Effector memory CD4-positive, alpha-beta T cell (primary cell): ENCODE data around the gene PUM1.
"Not testable (repeated sequence)": the region's sequence is repeated elsewhere in the genome, so short reads cannot be mapped to it uniquely, and the experiment has no call there.

ENCODE experiments used
- DNase-seq, 3 donors: peaks; one replicate each; pipeline ENCODE4 v3.0.0-alpha.2; 2020
- H3K27ac ChIP-seq: 2 replicates; pipeline ENCODE4 v1.7.0; 2013; ENCODE audit warnings: mild to moderate bottlenecking, low read length, moderate library complexity; ENCODE audit not compliant: insufficient read depth, poor library complexity, severe bottlenecking
- H3K27me3 ChIP-seq: replicated peaks from 2 replicates; pipeline ENCODE4 v1.7.0; 2013; ENCODE audit warnings: mild to moderate bottlenecking, low read length; ENCODE audit not compliant: insufficient read depth, control insufficient read depth, poor library complexity, severe bottlenecking
- H3K36me3 ChIP-seq: 2 replicates; pipeline ENCODE4 v1.7.0; 2013; ENCODE audit warnings: mild to moderate bottlenecking, low read length, moderate library complexity; ENCODE audit not compliant: control insufficient read depth, insufficient read depth
- H3K4me1 ChIP-seq: 2 replicates; pipeline ENCODE4 v1.7.0; 2013; ENCODE audit warnings: low read length, mild to moderate bottlenecking; ENCODE audit not compliant: control insufficient read depth, insufficient read depth, poor library complexity, severe bottlenecking
- H3K4me3 ChIP-seq: 2 replicates; pipeline ENCODE4 v1.7.0; 2013; ENCODE audit warnings: low read length, low read depth, mild to moderate bottlenecking; ENCODE audit not compliant: insufficient read depth, poor library complexity, severe bottlenecking
- H3K9me3 ChIP-seq: 2 replicates; pipeline ENCODE4 v1.7.0; 2013; ENCODE audit warnings: mild to moderate bottlenecking, low read length, moderate library complexity; ENCODE audit not compliant: control insufficient read depth

PUM1 gene

DNA sequence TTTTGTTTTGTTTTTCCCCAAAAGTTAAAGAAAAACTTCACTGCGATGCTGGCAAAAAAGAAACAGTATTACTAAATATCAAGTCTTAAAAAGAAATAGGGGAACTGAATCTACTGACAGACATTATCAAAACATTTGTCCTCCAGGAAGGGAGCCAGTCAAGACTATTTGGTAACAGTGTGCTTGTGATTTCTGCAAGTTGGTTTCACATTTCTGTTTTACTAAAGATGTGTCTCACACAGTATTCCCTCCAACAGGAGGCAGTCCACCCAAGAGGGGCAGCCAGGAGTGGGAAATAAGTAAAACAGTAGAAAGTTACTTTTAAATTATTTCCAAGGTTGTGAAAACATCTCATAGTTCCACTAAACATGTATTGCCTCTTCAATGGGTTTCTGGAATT is 82.6 kb downstream of the PUM1 start:
- H3K36me3 ChIP-seq: peaks cover 37% of the 10 kb centered on the region
- no peaks in the 10 kb centered on the region for H3K4me1 ChIP-seq
- no peaks in the 10 kb centered on the region for H3K27me3 ChIP-seq
- no peak overlapping the region for H3K27ac ChIP-seq
- no peak for DNase-seq
- no peaks in the 10 kb centered on the region for H3K9me3 ChIP-seq
- H3K4me3 ChIP-seq: no peak overlapping the region

DNA sequence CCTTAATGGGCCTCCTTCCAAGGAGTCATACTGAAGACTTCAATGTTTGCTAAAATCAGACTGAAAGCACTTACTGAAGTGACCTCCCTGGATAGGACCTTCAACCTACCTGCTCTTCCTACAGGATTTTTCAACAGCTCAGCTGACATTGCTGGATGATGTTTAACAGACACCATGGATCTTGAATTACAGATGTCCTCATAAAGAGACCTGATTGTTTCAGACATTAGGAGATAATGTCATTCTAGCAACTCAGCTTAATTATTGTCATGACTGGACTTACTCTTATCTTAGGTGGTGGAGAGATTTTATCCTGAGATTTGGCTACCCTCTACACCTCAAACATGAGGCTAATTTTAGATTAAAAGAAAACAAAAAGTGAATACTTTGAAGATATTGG is 83.1 kb downstream of the PUM1 start:
- no peak overlapping the region for H3K27ac ChIP-seq
- no peaks in the 10 kb centered on the region for H3K27me3 ChIP-seq
- no peaks in the 10 kb centered on the region for H3K4me1 ChIP-seq
- H3K9me3 ChIP-seq: no peaks in the 10 kb centered on the region
- no peak overlapping the region for H3K4me3 ChIP-seq
- peaks cover 38% of the 10 kb centered on the region for H3K36me3 ChIP-seq
- no peak for DNase-seq

DNA sequence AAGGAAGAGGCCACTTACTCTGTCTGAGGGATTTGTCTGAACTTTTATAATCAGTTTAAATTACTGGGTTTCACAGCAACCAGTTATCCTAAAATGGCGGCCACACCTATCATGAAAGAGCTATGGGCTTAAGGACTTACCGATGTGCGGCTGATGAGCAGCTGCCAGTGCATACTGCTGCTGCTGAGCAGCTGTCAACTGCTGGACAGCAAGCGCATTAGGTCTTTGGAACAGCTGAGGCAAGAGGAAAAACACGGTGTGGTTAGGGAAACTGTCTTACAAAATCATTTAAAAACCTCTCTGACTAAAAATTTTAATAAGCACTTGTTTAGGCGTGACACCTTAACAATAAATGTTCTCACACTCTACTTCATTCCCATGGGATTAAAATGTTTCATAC is 84.3 kb downstream of the PUM1 start:
- DNase-seq: no peak
- Histone ChIP-seq H3K27ac (no peak overlapping the region), H3K4me1 (peaks cover 1% of the 10 kb centered on the region), H3K4me3 (no peak overlapping the region), H3K36me3 (peaks cover 38% of the 10 kb centered on the region), H3K27me3 (no peaks in the 10 kb centered on the region), H3K9me3 (no peaks in the 10 kb centered on the region)

DNA sequence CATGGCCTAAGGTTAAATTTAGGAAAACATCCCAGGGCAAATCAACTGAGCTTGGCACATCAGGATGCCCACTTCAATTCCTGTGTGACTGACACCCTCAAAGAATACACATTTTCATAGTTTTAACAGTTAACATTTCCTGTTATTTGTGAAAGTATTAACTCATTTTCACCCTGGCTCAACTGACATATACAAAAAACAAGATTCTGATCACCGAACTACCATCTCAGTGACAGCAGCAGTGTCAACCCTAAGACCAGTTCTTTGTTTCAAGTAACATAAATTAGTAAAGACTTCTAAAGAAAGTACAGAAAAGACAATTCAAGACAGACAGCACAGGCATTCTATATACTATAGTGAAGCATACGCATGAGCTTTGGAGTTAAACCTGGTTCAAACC is 88.0 kb downstream of the PUM1 start:
- no peak overlapping the region for H3K27ac ChIP-seq
- peaks cover 2% of the 10 kb centered on the region for H3K4me1 ChIP-seq
- no peaks in the 10 kb centered on the region for H3K27me3 ChIP-seq
- H3K36me3 ChIP-seq: peaks cover 47% of the 10 kb centered on the region
- no peak overlapping the region for H3K4me3 ChIP-seq
- no peaks in the 10 kb centered on the region for H3K9me3 ChIP-seq
- no peak for DNase-seq

DNA sequence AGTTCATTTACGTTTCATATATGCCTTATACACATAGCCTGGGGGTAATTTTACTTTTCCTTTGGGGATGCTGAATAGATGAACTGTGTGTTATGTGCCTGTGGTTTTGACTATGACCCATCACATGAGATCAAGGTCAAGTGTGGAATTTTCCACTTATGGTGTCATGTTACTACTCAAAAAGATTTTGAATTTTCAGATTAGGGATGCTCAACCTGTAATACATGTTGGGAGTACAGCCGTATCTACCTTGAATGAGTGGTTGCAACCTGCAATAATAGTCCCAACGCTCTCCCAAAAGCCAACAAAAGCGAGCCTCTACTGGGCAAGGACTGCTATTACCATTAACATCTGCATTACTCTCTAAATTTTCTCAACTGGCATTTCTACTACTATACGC is 88.4 kb downstream of the PUM1 start:
- H3K4me3 ChIP-seq: no peak overlapping the region

DNA sequence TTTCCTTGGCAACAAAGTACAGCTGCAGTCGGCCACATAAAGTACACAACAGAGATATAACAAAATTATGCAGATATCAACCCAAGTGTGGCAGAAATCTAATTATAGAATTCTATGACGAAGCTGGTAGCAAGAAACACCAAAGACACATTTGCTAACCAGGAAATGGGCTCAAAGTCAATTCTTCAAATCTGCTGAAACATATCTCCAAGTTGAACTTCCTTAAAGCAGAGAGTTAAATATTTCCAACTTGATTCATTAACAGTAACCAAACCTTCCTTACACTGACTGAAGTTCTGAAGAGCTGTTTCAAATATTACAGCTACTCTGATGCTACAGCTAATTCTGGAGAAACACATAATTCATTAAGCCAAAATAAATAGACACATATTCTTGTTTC is 89.4 kb downstream of the PUM1 start:
- Histone ChIP-seq H3K27ac (no peak overlapping the region), H3K4me3 (no peak overlapping the region), H3K9me3 (no peaks in the 10 kb centered on the region), H3K27me3 (no peaks in the 10 kb centered on the region), H3K4me1 (peaks cover 2% of the 10 kb centered on the region), H3K36me3 (peaks cover 45% of the 10 kb centered on the region)
- DNase-seq: no peak

More for the DNA sequence above, 88.4 kb downstream of the PUM1 start:
- Histone ChIP-seq H3K36me3 (peaks cover 47% of the 10 kb centered on the region), H3K27me3 (no peaks in the 10 kb centered on the region), H3K9me3 (no peaks in the 10 kb centered on the region), H3K4me1 (peaks cover 2% of the 10 kb centered on the region), H3K27ac (no peak overlapping the region)
- no peak for DNase-seq

DNA sequence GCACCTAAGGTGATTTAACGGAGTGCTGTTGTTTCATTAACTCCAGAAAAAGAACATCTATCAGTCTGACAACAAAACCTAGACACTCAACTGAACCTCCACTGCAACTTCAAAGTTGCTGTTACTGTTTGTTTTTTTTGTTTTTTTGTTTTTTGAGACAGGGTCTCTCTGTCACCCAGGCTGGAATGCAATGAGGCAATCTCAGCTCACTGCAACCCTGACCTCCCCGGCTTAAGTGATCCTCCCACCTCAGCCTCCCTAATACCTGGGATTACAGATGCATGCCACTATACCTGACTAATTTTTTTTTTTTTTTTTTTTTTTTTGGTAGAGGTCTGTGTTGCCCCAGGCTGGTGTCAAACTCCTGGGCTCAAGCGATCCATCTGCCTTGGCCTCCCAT is 90.3 kb downstream of the PUM1 start:
- DNase-seq: no peak
- H3K36me3 ChIP-seq: peaks cover 37% of the 10 kb centered on the region
- H3K27ac ChIP-seq: no peak overlapping the region
- H3K4me1 ChIP-seq: peaks cover 2% of the 10 kb centered on the region
- H3K27me3 ChIP-seq: no peaks in the 10 kb centered on the region
- H3K4me3 ChIP-seq: no peak overlapping the region
- no peaks in the 10 kb centered on the region for H3K9me3 ChIP-seq

DNA sequence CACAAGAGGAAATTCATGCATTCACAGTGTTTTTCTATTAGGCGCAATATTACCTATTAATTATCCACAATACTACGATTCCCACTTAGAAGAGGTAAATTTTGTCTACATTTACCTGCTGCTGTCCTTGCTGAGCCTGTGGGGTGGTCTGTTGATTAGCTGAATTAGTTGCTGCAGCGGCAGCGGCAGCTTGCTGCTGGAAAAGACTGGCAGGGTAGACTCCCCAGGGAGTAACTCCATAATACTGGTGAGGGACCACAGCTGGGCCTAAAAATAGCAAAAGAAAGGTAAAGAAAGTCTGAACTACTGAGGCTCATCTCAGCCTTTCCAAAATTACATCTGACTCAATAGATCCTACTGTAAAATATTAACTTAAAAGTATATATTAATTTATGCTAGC is 91.0 kb downstream of the PUM1 start:
- no peak overlapping the region for H3K27ac ChIP-seq

DNA sequence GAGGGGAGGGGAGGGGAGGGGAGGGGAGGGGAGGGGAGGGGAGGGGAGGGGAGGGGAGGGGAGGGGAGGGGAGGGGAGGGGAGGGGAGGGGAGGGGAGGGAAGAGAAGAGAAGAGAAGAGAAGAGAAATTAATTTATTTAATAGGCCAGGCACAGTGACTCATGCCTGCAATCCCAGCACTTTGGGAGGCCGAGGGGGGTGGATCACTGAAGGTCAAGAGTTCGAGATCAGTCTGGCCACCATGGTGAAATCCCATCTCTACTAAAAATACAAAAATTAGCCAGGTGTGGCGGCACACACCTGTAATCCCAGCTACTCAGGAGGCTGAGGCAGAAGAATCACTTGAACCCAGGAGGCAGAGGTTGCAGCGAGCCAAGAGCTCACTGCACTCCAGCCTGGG is 93.2 kb downstream of the PUM1 start:
- peaks cover 42% of the 10 kb centered on the region for H3K36me3 ChIP-seq
- H3K4me3 ChIP-seq, DNase-seq: not testable (repeated sequence)

More for the DNA sequence above, 91.0 kb downstream of the PUM1 start:
- Histone ChIP-seq H3K27me3 (no peaks in the 10 kb centered on the region), H3K9me3 (no peaks in the 10 kb centered on the region), H3K36me3 (peaks cover 37% of the 10 kb centered on the region), H3K4me1 (peaks cover 2% of the 10 kb centered on the region), H3K4me3 (no peak overlapping the region)
- DNase-seq: no peak

DNA sequence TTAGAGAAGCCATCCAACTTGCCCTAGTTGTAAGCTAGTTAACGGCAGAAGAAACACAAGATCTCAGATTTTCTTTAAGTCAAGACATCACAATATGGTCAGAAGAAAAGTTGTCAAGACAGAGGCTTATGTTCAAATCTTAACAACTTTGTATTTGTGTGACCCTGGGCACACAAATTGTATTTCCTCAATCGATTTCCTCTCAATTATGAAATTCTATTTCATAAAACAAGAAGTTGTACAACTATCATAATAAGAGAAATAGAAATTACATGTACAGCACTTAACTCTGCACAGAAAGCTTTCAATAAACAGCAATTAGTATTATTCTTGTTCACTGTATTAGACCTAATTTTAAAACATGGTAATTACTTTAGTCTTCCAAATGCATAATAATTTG is 94.0 kb downstream of the PUM1 start:
- Histone ChIP-seq H3K36me3 (peaks cover 50% of the 10 kb centered on the region), H3K4me3 (no peak overlapping the region), H3K9me3 (no peaks in the 10 kb centered on the region), H3K27ac (no peak overlapping the region), H3K27me3 (no peaks in the 10 kb centered on the region), H3K4me1 (peaks cover 2% of the 10 kb centered on the region)
- no peak for DNase-seq

More for the DNA sequence above, 93.2 kb downstream of the PUM1 start:
- H3K27me3 ChIP-seq, H3K27ac ChIP-seq, H3K9me3 ChIP-seq, H3K4me1 ChIP-seq: not testable (repeated sequence)

DNA sequence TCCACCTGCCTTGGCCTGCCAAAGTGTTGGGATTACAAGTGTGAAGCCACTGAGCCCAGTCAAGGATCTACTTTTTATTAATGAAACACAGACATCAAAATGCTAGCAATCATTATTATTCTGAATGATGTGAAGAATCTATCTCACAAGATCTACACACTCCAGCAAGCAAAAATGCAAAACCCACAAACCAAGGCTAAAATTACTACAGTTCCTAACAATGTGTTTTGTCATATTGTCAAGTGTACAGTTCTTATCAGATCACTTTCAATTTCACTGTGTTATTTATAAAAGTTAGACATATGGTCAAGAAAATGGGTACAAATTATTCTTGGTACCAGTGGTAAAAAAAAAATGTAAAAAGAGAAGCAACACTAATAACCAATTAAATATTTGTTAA is 95.6 kb downstream of the PUM1 start:
- Histone ChIP-seq H3K4me1 (no peaks in the 10 kb centered on the region), H3K4me3 (no peak overlapping the region), H3K27me3 (no peaks in the 10 kb centered on the region), H3K9me3 (no peaks in the 10 kb centered on the region), H3K27ac (no peak overlapping the region), H3K36me3 (peaks cover 60% of the 10 kb centered on the region)
- DNase-seq: no peak
